ENCODE results near the gene ZFHX3. TPM values are rescaled to one million over a fixed set of nuclear protein-coding genes. Genes with fewer than 3 reads are reported as not detected.
A peak's percentile ranks its signal among the peaks of the same experiment; 100 is the strongest.

Gene ZFHX3
- total and polyA plus RNA-seq, 10 of the 15 experiments (the other 5 are each of a cell fraction or from before 2014, with no cell fraction given), result 0.68 to 8.6 (median 2.0) TPM

DNA sequence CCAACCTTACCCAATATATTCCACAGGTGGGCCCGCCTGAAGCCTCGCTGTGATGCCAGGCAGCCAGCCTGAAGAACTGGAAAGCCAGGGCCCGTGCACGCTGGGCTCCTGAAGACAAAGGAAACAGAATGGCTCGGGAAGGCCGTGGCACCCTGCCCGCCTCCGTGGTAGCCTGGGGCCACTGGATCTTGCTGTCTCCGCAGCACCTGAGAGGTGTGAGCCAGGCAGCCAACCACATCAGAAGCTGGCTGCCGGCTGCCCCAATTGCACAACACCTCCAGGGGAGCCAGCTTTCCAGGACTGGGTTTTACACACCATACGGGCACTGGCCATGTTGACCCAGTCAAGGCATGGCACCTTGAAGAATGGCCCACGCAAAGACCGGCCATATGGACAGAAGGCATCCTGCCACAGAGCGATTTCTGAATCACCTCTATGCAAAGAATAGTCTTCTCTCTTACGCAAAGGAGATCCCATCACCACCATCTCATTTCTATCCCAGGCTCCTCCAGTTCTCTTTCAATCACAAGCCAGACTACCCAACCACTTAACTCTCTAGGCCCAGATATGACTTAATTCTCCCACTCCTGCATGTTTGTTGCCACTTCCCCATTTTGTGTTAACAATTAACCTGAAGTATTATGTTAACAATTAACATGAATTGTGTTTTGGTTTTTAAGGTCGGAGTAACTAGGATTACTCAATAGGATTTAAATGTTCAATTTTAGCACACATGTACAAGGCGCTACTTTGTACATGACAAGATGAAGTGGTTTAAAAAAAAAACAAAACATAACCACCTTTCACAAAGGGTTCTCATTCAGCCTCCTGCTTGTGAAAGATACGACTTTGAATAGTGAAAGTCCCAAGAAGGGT lies 32.1 kb downstream of the ZFHX3 start (continued):
- TF ChIP-seq NBN (IDR thresholded peaks at IDR 0.05), result peak; percentile 77
- no peak for TF ChIP-seq BRCA1 (IDR thresholded peaks at IDR 0.05; ENCODE audit: low read depth, low read length)
- no peak for TF ChIP-seq POLR2A (IDR thresholded peaks at IDR 0.05; ENCODE audit: low read depth, low read length)
- no peak for TF ChIP-seq HDAC6 (IDR thresholded peaks at IDR 0.05; ENCODE audit: unreplicated experiment)
- peak; percentile 29; the same call in 1 of the 3 replicates for TF ChIP-seq POU2F2 (IDR thresholded peaks at IDR 0.05; ENCODE audit: borderline replicate concordance, low read depth, low read length)
- no peak for TF ChIP-seq CHD1 (IDR thresholded peaks at IDR 0.05; ENCODE audit: low read depth, low read length)
- TF ChIP-seq, protein P1, sequence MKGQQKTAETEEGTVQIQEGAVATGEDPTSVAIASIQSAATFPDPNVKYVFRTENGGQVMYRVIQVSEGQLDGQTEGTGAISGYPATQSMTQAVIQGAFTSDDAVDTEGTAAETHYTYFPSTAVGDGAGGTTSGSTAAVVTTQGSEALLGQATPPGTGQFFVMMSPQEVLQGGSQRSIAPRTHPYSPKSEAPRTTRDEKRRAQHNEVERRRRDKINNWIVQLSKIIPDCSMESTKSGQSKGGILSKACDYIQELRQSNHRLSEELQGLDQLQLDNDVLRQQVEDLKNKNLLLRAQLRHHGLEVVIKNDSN (IDR thresholded peaks at IDR 0.05; ENCODE audit: borderline replicate concordance, extremely low read length, insufficient read depth, low read depth, low read length), result no peak
- TF ChIP-seq MYC (IDR thresholded peaks at IDR 0.05; ENCODE audit: insufficient read depth, insufficient read length, insufficient replicate concordance, low read length, severe bottlenecking), result no peak
- TF ChIP-seq STAT3 (IDR thresholded peaks at IDR 0.05; ENCODE audit: low read depth, low read length), result peak; percentile 54; the same call in 1 of the 2 replicates
- TF ChIP-seq PKNOX1 (IDR thresholded peaks at IDR 0.05), result peak; percentile 69
- 0 out of 2 replicates have a peak, but pooled peaks have one; percentile 20 for TF ChIP-seq SREBF1 (IDR thresholded peaks at IDR 0.05; ENCODE audit: low read length)
- no peak for TF ChIP-seq EGR1 (IDR thresholded peaks at IDR 0.05; ENCODE audit: borderline replicate concordance in 1 of 2, low read depth in 2 of 2, low read length in 2 of 2)
- TF ChIP-seq BCL11A (IDR thresholded peaks at IDR 0.05; ENCODE audit: low read depth, low read length), result peak; percentile 54; the same call in 1 of the 2 replicates
- TF ChIP-seq SMARCA5 (IDR thresholded peaks at IDR 0.05), result peak; percentile 73; the same call in 1 of the 2 replicates
- TF ChIP-seq RELB (IDR thresholded peaks at IDR 0.05; ENCODE audit: low read depth), result peak; percentile 85
- TF ChIP-seq ATF7 (IDR thresholded peaks at IDR 0.05; ENCODE audit: low read depth), result peak; percentile 94
- TF ChIP-seq MTA2 (IDR thresholded peaks at IDR 0.05; ENCODE audit: low read depth), result peak; percentile 88
- TF ChIP-seq RCOR1 (conservative IDR thresholded peaks at IDR 0.05; ENCODE audit: low read depth, low read length), result 0 out of 2 replicates have a peak, but pooled peaks have one; percentile 59
- TF ChIP-seq TBL1XR1 (IDR thresholded peaks at IDR 0.05; ENCODE audit: low read depth, low read length), result 0 out of 2 replicates have a peak, but pooled peaks have one; percentile 42
- TF ChIP-seq TCF3 (IDR thresholded peaks at IDR 0.05; ENCODE audit: borderline replicate concordance, insufficient read depth, low read depth, low read length), result no peak
- peak; percentile 74 for TF ChIP-seq SKIL (IDR thresholded peaks at IDR 0.05; ENCODE audit: low read depth, poor library complexity, severe bottlenecking)
- TF ChIP-seq IRF4 (IDR thresholded peaks at IDR 0.05; ENCODE audit: low read depth, low read length), result no peak
- TF ChIP-seq ZNF384 (IDR thresholded peaks at IDR 0.05; ENCODE audit: borderline replicate concordance, low read depth, low read length), result peak; percentile 88
